Stomach smooth muscle (tissue), 2 donors: ENCODE results near the gene SMARCE1.

Source experiments
- H3K27ac ChIP-seq: one replicate; pipeline ENCODE4 v1.7.0; 2013; ENCODE audit warnings: mild to moderate bottlenecking, low read length, inconsistent platforms
- H3K27me3 ChIP-seq, 2 donors: one replicate each; pipeline ENCODE4 v1.7.0; 2013; ENCODE audit warnings: low read length in 2 of 2; ENCODE audit not compliant: insufficient read depth in 2 of 2, control insufficient read depth in 1 of 2
- H3K36me3 ChIP-seq, 2 donors: one replicate each; pipeline ENCODE4 v1.7.0; 2013; ENCODE audit warnings: low read length in 2 of 2; ENCODE audit not compliant: control insufficient read depth in 2 of 2, insufficient read depth in 2 of 2
- H3K4me1 ChIP-seq: one replicate; pipeline ENCODE4 v1.7.0; 2013; ENCODE audit warnings: low read length; ENCODE audit not compliant: control insufficient read depth, insufficient read depth
- H3K4me3 ChIP-seq, 2 donors: one replicate each; pipeline ENCODE4 v1.7.0; 2013; ENCODE audit warnings: low read length in 2 of 2
- H3K9ac ChIP-seq, 2 donors: one replicate each; pipeline ENCODE4 v1.7.0; 2013; ENCODE audit warnings: low read length in 2 of 2, mild to moderate bottlenecking in 1 of 2
- H3K9me3 ChIP-seq, 2 donors: one replicate each; pipeline ENCODE4 v1.7.0; 2013; ENCODE audit warnings: low read length in 2 of 2; ENCODE audit not compliant: control insufficient read depth in 2 of 2
- donor health status: healthy.
- donor health status: Pancreatic carcinoma.

SMARCE1 gene

GRCh38 chr17:40621578-40621977 is 26.0 kb downstream of the SMARCE1 start:
- Histone ChIP-seq H3K4me1 (peaks cover 6% of the 10 kb centered on the region), H3K4me3 (no peak overlapping the region), H3K36me3 (no peaks in the 10 kb centered on the region), H3K27me3 (peaks cover 8 to 14% of the 10 kb centered on the region in 2 donors), H3K9ac (no peak overlapping the region), H3K9me3 (no peaks in the 10 kb centered on the region), H3K27ac (no peak overlapping the region)

- Histone ChIP-seq H3K4me3 (no peak overlapping the region), H3K4me1 (peaks cover 6% of the 10 kb centered on the region), H3K36me3 (no peaks in the 10 kb centered on the region), H3K27ac (no peak overlapping the region), H3K9ac (no peak overlapping the region), H3K9me3 (no peaks in the 10 kb centered on the region), H3K27me3 (peaks cover 13 to 19% of the 10 kb centered on the region in 2 donors)
Measured at GRCh38 chr17:40621019-40621418, 26.6 kb downstream of the SMARCE1 start.

GRCh38 chr17:40618754-40619625 is 28.6 kb downstream of the SMARCE1 start:
- Histone ChIP-seq H3K9me3 (no peaks in the 10 kb centered on the region), H3K36me3 (no peaks in the 10 kb centered on the region), H3K4me1 (peaks cover 10% of the 10 kb centered on the region), H3K4me3 (no peak overlapping the region), H3K9ac (no peak overlapping the region), H3K27ac (no peak overlapping the region), H3K27me3 (peaks cover 13 to 25% of the 10 kb centered on the region in 2 donors)

GRCh38 chr17:40617678-40618240 is 29.9 kb downstream of the SMARCE1 start:
- Histone ChIP-seq H3K4me1 (peaks cover 10% of the 10 kb centered on the region), H3K27me3 (peaks cover 13 to 25% of the 10 kb centered on the region in 2 donors), H3K36me3 (no peaks in the 10 kb centered on the region), H3K9me3 (no peaks in the 10 kb centered on the region), H3K27ac (no peak overlapping the region), H3K9ac (no peak overlapping the region), H3K4me3 (no peak overlapping the region)

GRCh38 chr17:40616592-40616991 is 31.0 kb downstream of the SMARCE1 start:
- Histone ChIP-seq H3K36me3 (no peaks in the 10 kb centered on the region), H3K9ac (no peak overlapping the region), H3K4me3 (no peak overlapping the region), H3K4me1 (peaks cover 10% of the 10 kb centered on the region), H3K9me3 (no peaks in the 10 kb centered on the region), H3K27me3 (peaks cover 13 to 25% of the 10 kb centered on the region in 2 donors), H3K27ac (no peak overlapping the region)

- Histone ChIP-seq H3K27me3 (peaks cover 13 to 25% of the 10 kb centered on the region in 2 donors), H3K9me3 (no peaks in the 10 kb centered on the region), H3K4me3 (no peak overlapping the region), H3K4me1 (peaks cover 10% of the 10 kb centered on the region), H3K9ac (no peak overlapping the region), H3K36me3 (no peaks in the 10 kb centered on the region), H3K27ac (no peak overlapping the region)
Measured at GRCh38 chr17:40615841-40616476, 31.7 kb downstream of the SMARCE1 start.

- H3K9ac ChIP-seq = no peak overlapping the region
- H3K36me3 ChIP-seq = no peaks in the 10 kb centered on the region
- no peak overlapping the region for H3K4me3 ChIP-seq
- peaks cover 13 to 25% of the 10 kb centered on the region in 2 donors for H3K27me3 ChIP-seq
- H3K9me3 ChIP-seq = no peaks in the 10 kb centered on the region
- peaks cover 8% of the 10 kb centered on the region for H3K4me1 ChIP-seq
- H3K27ac ChIP-seq = no peak overlapping the region
Measured at GRCh38 chr17:40615068-40615840, 32.4 kb downstream of the SMARCE1 start.

GRCh38 chr17:40614431-40615067 is 33.1 kb downstream of the SMARCE1 start:
- H3K36me3 ChIP-seq = no peaks in the 10 kb centered on the region
- H3K4me3 ChIP-seq = no peak overlapping the region
- H3K9me3 ChIP-seq = no peaks in the 10 kb centered on the region
- H3K4me1 ChIP-seq = peaks cover 4% of the 10 kb centered on the region
- H3K27me3 ChIP-seq = peaks cover 13 to 25% of the 10 kb centered on the region in 2 donors
- H3K9ac ChIP-seq = no peak overlapping the region
- H3K27ac ChIP-seq = no peak overlapping the region

GRCh38 chr17:40613467-40614154 is 34.0 kb downstream of the SMARCE1 start:
- Histone ChIP-seq H3K4me1 (peaks cover 4% of the 10 kb centered on the region), H3K27me3 (peaks cover 10 to 21% of the 10 kb centered on the region in 2 donors), H3K4me3 (no peak overlapping the region), H3K27ac (no peak overlapping the region), H3K36me3 (no peaks in the 10 kb centered on the region), H3K9me3 (no peaks in the 10 kb centered on the region), H3K9ac (no peak overlapping the region)
